ENCODE results near the gene WSCD1.

DNA sequence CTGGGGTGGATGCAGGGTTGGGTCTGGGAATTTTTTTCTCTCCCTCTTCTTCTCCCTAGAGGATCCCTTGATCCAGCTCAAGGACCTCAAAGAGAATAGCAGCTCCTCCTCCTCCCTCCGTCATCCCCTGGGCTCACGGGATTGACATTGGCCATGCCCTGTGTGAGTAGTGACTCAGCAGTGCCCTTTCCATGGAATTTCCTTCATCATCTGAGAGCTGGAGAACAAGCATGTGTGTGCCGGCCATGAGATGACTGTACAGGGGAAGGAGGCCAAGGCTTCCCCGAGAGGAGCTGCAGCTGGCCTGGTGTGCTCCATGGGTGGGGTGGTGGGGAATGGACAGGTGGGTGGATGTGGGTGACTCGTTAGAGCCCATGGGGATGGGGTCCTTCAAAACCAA, 8.9 kb upstream of the WSCD1 start:
- TF ChIP-seq, protein P1, sequence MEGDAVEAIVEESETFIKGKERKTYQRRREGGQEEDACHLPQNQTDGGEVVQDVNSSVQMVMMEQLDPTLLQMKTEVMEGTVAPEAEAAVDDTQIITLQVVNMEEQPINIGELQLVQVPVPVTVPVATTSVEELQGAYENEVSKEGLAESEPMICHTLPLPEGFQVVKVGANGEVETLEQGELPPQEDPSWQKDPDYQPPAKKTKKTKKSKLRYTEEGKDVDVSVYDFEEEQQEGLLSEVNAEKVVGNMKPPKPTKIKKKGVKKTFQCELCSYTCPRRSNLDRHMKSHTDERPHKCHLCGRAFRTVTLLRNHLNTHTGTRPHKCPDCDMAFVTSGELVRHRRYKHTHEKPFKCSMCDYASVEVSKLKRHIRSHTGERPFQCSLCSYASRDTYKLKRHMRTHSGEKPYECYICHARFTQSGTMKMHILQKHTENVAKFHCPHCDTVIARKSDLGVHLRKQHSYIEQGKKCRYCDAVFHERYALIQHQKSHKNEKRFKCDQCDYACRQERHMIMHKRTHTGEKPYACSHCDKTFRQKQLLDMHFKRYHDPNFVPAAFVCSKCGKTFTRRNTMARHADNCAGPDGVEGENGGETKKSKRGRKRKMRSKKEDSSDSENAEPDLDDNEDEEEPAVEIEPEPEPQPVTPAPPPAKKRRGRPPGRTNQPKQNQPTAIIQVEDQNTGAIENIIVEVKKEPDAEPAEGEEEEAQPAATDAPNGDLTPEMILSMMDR (IDR thresholded peaks at IDR 0.05; ENCODE audit: low read depth, low read length, poor library complexity, severe bottlenecking) = no peak
- TF ChIP-seq EZH2phosphoT487 (IDR thresholded peaks at IDR 0.05; ENCODE audit: borderline replicate concordance, low read length) = no peak

Measured in DOHH2 (cell line).